Activated CD8-positive, alpha-beta memory T cell treated with anti-CD3 and anti-CD28 coated beads, Interleukin-2, amount 50 U/mL, for 24 hours (primary cell): ENCODE results near the gene CDH11.

Experiments
- DNase-seq: peaks from one replicate; pipeline ENCODE4 v3.0.0-alpha.2; 2020; ENCODE audit errors: extremely low read depth

The CDH11 gene

DNA sequence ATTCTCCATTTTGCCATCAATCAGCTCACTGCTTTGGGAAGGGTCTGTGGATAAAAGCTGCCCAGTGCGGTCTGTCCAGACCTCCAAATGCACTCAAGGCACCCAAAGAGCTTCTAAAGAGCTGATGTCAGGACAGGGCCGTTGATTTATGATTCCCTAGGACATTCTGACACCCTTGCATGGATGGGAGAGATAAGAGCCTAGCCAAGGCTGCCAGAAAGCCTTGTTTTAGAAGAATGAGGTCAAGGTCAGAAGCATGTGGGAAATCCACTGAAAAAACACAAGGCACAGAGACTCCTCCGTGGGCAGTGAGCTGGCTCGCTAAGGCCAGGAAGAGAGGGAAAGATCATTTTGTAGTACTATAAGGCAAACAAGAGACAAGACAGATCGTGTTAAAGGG is 214.0 kb downstream of the CDH11 start:
- no peak for DNase-seq

DNA sequence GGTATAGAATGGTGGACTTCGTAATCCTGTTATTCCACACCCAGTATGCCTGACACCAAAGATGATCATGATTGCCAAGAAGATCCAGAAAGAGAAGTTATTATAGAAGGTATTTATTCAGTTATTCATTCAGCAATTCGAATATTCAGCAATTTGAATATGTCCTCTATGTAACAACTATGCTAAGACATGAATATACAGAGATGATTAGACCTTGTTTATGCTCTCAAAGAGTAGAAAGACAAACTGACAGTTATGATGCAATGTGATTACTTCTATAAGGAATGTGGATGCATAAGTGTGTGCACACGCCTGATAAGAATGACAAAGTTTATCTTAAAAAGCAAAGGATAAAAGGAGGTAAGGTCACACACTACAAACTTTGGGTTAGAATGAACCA is 218.1 kb downstream of the CDH11 start:
- no peak for DNase-seq

DNA sequence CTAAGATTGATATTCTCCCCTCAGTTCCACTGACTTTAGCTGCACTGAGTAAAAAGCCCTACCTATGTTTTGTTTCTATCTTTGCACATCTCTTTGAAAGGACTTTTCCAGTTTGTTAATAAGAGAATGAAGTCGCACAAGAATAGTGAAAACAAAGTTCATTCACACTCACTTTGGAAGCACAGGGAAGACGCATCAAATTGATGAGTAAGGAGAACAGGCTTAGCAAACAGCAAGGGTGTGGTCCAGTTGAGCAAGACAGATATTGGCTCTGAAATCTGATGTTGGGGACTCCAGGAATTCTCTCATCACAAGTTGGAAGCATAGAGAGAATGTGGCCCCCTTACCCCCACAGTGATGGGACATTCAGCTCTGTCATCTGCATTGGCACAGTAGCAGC is 221.3 kb downstream of the CDH11 start:
- no peak for DNase-seq

DNA sequence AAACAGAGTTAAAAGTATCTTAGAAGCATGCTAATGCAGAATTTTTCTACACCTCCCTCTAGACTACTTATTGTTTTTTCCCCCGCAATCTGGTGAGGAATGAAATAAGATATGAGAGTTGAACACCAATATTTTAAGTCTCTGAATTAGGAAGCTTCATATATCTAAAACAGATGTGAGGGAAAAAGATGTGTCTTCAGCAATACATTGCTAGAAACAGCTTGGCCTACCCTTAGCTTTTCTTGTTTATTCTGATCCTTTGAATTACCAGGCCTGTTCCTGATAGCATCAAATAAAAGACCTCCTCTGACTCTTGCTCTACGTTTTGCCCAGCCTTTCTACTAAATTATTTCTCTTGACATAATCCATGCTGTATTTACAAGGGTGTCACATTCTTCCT is 221.8 kb downstream of the CDH11 start:
- no peak for DNase-seq

DNA sequence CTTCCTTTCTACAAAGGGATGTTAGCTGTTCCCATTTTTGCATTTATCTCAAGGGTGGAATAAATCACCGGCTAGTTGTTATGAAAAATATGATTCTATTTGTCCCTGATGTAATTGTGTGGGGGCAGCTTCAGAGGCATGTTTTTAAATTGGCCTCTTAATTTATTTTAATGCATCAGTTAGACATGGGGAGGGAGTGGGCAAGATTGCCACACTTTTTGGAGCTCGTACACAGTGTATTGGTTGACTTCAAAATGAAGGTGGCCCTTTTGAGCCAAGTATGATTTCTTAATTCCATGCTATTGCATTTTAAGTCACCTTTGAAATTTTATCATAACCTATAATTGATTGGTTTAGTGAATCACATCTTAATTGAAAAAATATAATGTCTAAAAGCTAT is 223.7 kb downstream of the CDH11 start:
- no peak for DNase-seq
